ENCODE results near the gene FOLR1.

Gene FOLR1

DNA sequence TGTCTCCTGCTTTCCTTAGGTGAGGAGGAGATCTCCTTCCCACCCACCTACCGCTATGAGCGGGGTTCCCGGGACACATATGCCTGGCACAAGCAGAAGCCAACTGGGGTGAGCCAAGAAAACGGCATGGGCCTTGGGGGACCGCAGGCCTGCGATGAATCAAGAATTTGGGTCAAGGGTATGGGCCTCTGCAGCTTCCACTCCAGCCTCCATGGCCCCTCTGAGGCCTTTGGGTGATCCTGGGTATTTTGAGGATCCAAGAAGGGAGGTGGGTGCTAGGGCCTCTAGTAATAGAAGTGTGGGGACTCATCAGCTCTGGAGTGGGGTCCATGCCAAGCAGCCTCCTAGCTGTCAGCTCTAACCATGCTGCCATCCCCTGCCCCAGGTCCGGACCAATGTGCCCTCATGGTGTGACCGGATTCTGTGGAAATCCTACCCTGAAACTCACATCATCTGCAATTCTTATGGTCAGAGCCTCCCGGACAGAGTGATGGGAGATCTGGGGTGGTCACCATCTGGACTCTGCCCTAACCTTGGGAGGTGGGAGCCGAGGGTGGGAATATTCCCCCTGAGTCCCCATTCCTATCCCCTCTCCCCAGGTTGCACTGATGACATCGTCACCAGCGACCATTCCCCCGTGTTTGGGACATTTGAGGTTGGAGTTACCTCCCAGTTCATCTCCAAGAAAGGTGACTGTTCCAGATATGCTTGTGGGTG, 41.3 kb downstream of the FOLR1 start:
- Histone ChIP-seq H3K4me3 (replicated peaks; ENCODE audit: insufficient read depth, low read length) (no peak overlapping the region), H3K27ac (replicated peaks) (no peak overlapping the region), H3K27me3 (ENCODE audit: insufficient read depth, poor library complexity, severe bottlenecking) (no peaks in the 10 kb centered on the region)
- no peak for DNase-seq (ENCODE audit: low read depth in 1 of 2, low spot score in 1 of 2)
- TF ChIP-seq, protein P1, sequence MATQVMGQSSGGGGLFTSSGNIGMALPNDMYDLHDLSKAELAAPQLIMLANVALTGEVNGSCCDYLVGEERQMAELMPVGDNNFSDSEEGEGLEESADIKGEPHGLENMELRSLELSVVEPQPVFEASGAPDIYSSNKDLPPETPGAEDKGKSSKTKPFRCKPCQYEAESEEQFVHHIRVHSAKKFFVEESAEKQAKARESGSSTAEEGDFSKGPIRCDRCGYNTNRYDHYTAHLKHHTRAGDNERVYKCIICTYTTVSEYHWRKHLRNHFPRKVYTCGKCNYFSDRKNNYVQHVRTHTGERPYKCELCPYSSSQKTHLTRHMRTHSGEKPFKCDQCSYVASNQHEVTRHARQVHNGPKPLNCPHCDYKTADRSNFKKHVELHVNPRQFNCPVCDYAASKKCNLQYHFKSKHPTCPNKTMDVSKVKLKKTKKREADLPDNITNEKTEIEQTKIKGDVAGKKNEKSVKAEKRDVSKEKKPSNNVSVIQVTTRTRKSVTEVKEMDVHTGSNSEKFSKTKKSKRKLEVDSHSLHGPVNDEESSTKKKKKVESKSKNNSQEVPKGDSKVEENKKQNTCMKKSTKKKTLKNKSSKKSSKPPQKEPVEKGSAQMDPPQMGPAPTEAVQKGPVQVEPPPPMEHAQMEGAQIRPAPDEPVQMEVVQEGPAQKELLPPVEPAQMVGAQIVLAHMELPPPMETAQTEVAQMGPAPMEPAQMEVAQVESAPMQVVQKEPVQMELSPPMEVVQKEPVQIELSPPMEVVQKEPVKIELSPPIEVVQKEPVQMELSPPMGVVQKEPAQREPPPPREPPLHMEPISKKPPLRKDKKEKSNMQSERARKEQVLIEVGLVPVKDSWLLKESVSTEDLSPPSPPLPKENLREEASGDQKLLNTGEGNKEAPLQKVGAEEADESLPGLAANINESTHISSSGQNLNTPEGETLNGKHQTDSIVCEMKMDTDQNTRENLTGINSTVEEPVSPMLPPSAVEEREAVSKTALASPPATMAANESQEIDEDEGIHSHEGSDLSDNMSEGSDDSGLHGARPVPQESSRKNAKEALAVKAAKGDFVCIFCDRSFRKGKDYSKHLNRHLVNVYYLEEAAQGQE (IDR thresholded peaks at IDR 0.05; ENCODE audit: insufficient replicate concordance, low read depth): no peak
- TF ChIP-seq SPI1 (IDR thresholded peaks at IDR 0.05; ENCODE audit: borderline replicate concordance, low read depth) (no peak), GABPA (IDR thresholded peaks at IDR 0.05; ENCODE audit: low read depth) (no peak), POLR2AphosphoS5 (IDR thresholded peaks at IDR 0.05; ENCODE audit: low read depth) (no peak)
- TF ChIP-seq, protein P2, sequence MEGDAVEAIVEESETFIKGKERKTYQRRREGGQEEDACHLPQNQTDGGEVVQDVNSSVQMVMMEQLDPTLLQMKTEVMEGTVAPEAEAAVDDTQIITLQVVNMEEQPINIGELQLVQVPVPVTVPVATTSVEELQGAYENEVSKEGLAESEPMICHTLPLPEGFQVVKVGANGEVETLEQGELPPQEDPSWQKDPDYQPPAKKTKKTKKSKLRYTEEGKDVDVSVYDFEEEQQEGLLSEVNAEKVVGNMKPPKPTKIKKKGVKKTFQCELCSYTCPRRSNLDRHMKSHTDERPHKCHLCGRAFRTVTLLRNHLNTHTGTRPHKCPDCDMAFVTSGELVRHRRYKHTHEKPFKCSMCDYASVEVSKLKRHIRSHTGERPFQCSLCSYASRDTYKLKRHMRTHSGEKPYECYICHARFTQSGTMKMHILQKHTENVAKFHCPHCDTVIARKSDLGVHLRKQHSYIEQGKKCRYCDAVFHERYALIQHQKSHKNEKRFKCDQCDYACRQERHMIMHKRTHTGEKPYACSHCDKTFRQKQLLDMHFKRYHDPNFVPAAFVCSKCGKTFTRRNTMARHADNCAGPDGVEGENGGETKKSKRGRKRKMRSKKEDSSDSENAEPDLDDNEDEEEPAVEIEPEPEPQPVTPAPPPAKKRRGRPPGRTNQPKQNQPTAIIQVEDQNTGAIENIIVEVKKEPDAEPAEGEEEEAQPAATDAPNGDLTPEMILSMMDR (IDR thresholded peaks at IDR 0.05; ENCODE audit: insufficient read depth, low read length): no peak

DNA sequence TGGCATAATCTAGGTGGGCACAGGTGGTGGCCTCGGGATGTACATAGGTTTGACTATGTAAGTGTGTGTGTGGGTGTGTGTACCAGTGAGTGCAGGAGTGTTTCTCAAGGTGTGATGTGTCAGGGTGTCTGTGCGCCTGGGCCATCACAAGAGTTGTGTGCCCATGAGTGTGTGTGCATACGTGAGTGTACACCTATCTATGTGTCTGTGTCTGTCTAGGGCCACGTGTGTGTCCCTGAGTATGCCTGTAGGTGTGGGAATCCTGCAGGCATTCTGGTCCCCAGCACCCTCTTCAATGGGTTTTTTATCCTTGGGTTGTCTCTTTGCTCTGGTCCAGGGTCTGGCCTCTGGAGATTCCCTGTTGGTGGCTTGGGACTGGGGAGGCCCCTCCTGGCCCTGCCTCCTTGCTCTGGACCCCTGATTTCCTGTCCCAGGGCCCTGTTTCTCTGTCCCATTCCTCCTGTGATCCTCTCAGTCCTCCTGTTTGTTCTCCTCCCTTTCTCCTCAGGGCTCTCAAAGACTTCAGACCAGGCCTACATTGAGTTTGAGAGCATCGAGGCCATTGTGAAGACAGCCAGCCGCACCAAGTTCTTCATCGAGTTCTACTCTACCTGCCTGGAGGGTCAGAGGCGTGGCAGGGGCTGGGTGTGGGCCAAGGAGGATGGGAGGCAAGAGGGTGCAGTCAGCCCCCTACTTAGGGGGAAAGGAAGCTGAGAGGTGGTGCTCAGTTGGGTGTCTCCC, 42.0 kb downstream of the FOLR1 start:
- no peak overlapping the region for H3K27ac ChIP-seq (replicated peaks)
- TF ChIP-seq, protein P1 (IDR thresholded peaks at IDR 0.05; ENCODE audit: insufficient replicate concordance, low read depth): no peak
- TF ChIP-seq SPI1 (IDR thresholded peaks at IDR 0.05; ENCODE audit: borderline replicate concordance, low read depth) (no peak), POLR2AphosphoS5 (IDR thresholded peaks at IDR 0.05; ENCODE audit: low read depth) (no peak), GABPA (IDR thresholded peaks at IDR 0.05; ENCODE audit: low read depth) (no peak)
- TF ChIP-seq, protein P2 (IDR thresholded peaks at IDR 0.05; ENCODE audit: insufficient read depth, low read length): no peak
- peaks cover under 1% of the 10 kb centered on the region for H3K27me3 ChIP-seq (ENCODE audit: insufficient read depth, poor library complexity, severe bottlenecking)
- H3K4me3 ChIP-seq (replicated peaks; ENCODE audit: insufficient read depth, low read length): no peak overlapping the region
- DNase-seq (ENCODE audit: low read depth in 1 of 2, low spot score in 1 of 2): no peak

DNA sequence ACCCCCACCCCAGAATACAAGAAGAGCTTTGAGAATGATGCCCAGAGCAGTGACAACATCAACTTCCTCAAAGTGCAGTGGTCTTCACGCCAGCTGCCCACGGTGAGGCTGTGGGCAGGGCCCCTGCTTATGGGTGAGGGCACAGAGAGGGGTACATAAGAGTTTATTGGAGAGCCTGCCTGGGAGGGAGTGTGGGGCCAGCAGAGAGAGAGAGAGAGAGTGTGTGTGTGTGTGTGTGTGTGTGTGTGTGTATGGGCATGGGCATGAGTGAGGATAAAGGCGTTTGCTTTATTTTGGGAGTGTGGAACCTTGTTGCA, 42.5 kb downstream of the FOLR1 start:
- H3K27ac ChIP-seq (replicated peaks): no peak overlapping the region
- peaks cover 6% of the 10 kb centered on the region for H3K27me3 ChIP-seq (ENCODE audit: insufficient read depth, poor library complexity, severe bottlenecking)
- no peak overlapping the region for H3K4me3 ChIP-seq (replicated peaks; ENCODE audit: insufficient read depth, low read length)
- no peak for DNase-seq (ENCODE audit: low read depth in 1 of 2, low spot score in 1 of 2)
- TF ChIP-seq GABPA (IDR thresholded peaks at IDR 0.05; ENCODE audit: low read depth) (no peak), POLR2AphosphoS5 (IDR thresholded peaks at IDR 0.05; ENCODE audit: low read depth) (no peak), SPI1 (IDR thresholded peaks at IDR 0.05; ENCODE audit: borderline replicate concordance, low read depth) (no peak)
- TF ChIP-seq, protein P1 (IDR thresholded peaks at IDR 0.05; ENCODE audit: insufficient replicate concordance, low read depth): no peak
- TF ChIP-seq, protein P2 (IDR thresholded peaks at IDR 0.05; ENCODE audit: insufficient read depth, low read length): no peak
